Activated T-cell treated with anti-CD3 and anti-CD28 coated beads, Interleukin-2, amount 50 U/mL, for 1 hour (primary cell): Measurements from ENCODE around the gene HIPK3.
"Not testable (repeated sequence)": the region's sequence is repeated elsewhere in the genome, so short reads cannot be mapped to it uniquely, and the experiment has no call there.

Experiments
- DNase-seq: peaks from one replicate; pipeline ENCODE4 v3.0.0-alpha.2; 2020

The HIPK3 gene

GRCh38 chr11:33362051-33362910, 105.1 kb downstream of the HIPK3 start:
- no peak for DNase-seq

- no peak for DNase-seq
These were observed 109.7 kb downstream of the HIPK3 start for GRCh38 chr11:33366918-33367317.

- not testable (repeated sequence) for DNase-seq
These were observed 111.3 kb downstream of the HIPK3 start for GRCh38 chr11:33368475-33368874.

- DNase-seq = no peak
These were observed 111.8 kb downstream of the HIPK3 start for GRCh38 chr11:33368931-33369330.

GRCh38 chr11:33373636-33374035, 116.5 kb downstream of the HIPK3 start:
- DNase-seq = no peak

- DNase-seq = no peak
These were observed 118.1 kb downstream of the HIPK3 start for GRCh38 chr11:33375236-33375635.

GRCh38 chr11:33375688-33376311, 118.6 kb downstream of the HIPK3 start, which contains the start of gene KIAA1549L:
KIAA1549L (plus strand) TSS chr11:33376108.
- no peak for DNase-seq

- DNase-seq = no peak
These were observed 119.4 kb downstream of the HIPK3 start for GRCh38 chr11:33376331-33377310.

- no peak for DNase-seq
These were observed 120.5 kb downstream of the HIPK3 start for GRCh38 chr11:33377412-33378370.

- no peak for DNase-seq
These were observed 122.8 kb downstream of the HIPK3 start for GRCh38 chr11:33379947-33380346.

GRCh38 chr11:33383075-33383919, 126.1 kb downstream of the HIPK3 start:
- no peak for DNase-seq

GRCh38 chr11:33383920-33384209, 126.7 kb downstream of the HIPK3 start:
- DNase-seq = no peak

GRCh38 chr11:33384220-33384619, 127.0 kb downstream of the HIPK3 start:
- DNase-seq = no peak

GRCh38 chr11:33387581-33387980, 130.4 kb downstream of the HIPK3 start:
- no peak for DNase-seq

GRCh38 chr11:33387996-33388395, 130.8 kb downstream of the HIPK3 start:
- no peak for DNase-seq

- no peak for DNase-seq
These were observed 131.8 kb downstream of the HIPK3 start for GRCh38 chr11:33388793-33389525.

GRCh38 chr11:33389635-33390034, 132.5 kb downstream of the HIPK3 start:
- no peak for DNase-seq

GRCh38 chr11:33390944-33391892, 134.0 kb downstream of the HIPK3 start:
- DNase-seq = no peak

GRCh38 chr11:33391893-33392251, 134.7 kb downstream of the HIPK3 start:
- DNase-seq = no peak
